Liver (tissue), 9 donors: ENCODE measurements around the gene LRRC53. TPM values are rescaled to one million over a fixed set of nuclear protein-coding genes. Genes with fewer than 3 reads are reported as not detected.

Source experiments
- DNase-seq: peaks from one replicate; pipeline ENCODE4 v3.0.0-alpha.2; 2017; ENCODE audit warnings: low spot score
- H3K27ac ChIP-seq, 2 donors: one replicate each; pipeline ENCODE4 v1.7.0; 2013; ENCODE audit warnings: inconsistent platforms in 2 of 2, low read length in 2 of 2, control low read depth in 1 of 2, low read depth in 1 of 2, mild to moderate bottlenecking in 1 of 2
- H3K27me3 ChIP-seq, 4 donors: one replicate each; pipeline versions ENCODE4 v1.6.1 to v1.7.0; 2013; ENCODE audit warnings: low read length in 3 of 4, inconsistent platforms in 1 of 4, mild to moderate bottlenecking in 1 of 4, moderate library complexity in 1 of 4; ENCODE audit not compliant: control insufficient read depth in 4 of 4, insufficient read depth in 4 of 4
- H3K36me3 ChIP-seq, 4 donors: one replicate each; pipeline versions ENCODE4 v1.6.1 to v1.7.0; 2013; ENCODE audit warnings: low read length in 3 of 4, mild to moderate bottlenecking in 3 of 4, low read depth in 1 of 4, moderate library complexity in 1 of 4; ENCODE audit not compliant: control insufficient read depth in 4 of 4, insufficient read depth in 3 of 4
- H3K4me1 ChIP-seq, 4 donors: one replicate each; pipeline versions ENCODE4 v1.6.1 to v1.7.0; 2013; ENCODE audit warnings: low read length in 3 of 4, mild to moderate bottlenecking in 3 of 4, moderate library complexity in 1 of 4; ENCODE audit not compliant: control insufficient read depth in 4 of 4, insufficient read depth in 4 of 4
- H3K4me3 ChIP-seq, 3 donors: one replicate each; pipeline versions ENCODE4 v1.6.1 to v1.7.0; 2013; ENCODE audit warnings: low read length in 3 of 3, control low read depth in 1 of 3, low read depth in 1 of 3, mild to moderate bottlenecking in 1 of 3
- H3K9ac ChIP-seq, 2 donors: one replicate each; pipeline ENCODE4 v1.7.0; 2013; ENCODE audit warnings: low read length in 2 of 2, mild to moderate bottlenecking in 2 of 2, moderate library complexity in 2 of 2, control low read depth in 1 of 2, low read depth in 1 of 2
- H3K9me3 ChIP-seq, 4 donors: one replicate each; pipeline versions ENCODE4 v1.6.1 to v1.7.0; 2013; ENCODE audit warnings: low read length in 3 of 4; ENCODE audit not compliant: control insufficient read depth in 4 of 4
- ATF3 ChIP-seq: IDR thresholded peaks from 2 replicates; pipeline ENCODE4 v1.6.1; 2016; ENCODE audit warnings: antibody characterized with exemption
- CTCF ChIP-seq: fragments of 150-350 bp; IDR thresholded peaks from 2 replicates; pipeline ENCODE4 v1.5.1; 2017; ENCODE audit warnings: improper control_type of control experiment, low read depth, low read length; ENCODE audit not compliant: missing input control
- EGR1 ChIP-seq, 2 donors: IDR thresholded peaks; 2 replicates each; pipeline ENCODE4 v1.6.1; 2016 to 2018; ENCODE audit warnings: antibody characterized with exemption in 2 of 2, low read depth in 2 of 2
- FOXA1 ChIP-seq: IDR thresholded peaks from 2 replicates; pipeline ENCODE4 v1.6.1; 2016; ENCODE audit warnings: antibody characterized with exemption
- FOXA2 ChIP-seq: IDR thresholded peaks from 2 replicates; pipeline ENCODE4 v1.6.1; 2016; ENCODE audit warnings: antibody characterized with exemption
- GABPA ChIP-seq, 2 donors: IDR thresholded peaks in 1 of 2; conservative IDR thresholded peaks in 1 of 2; 2 replicates each; pipeline ENCODE4 v1.6.1; 2016; ENCODE audit warnings: antibody characterized with exemption in 2 of 2, mild to moderate bottlenecking in 1 of 2, moderate library complexity in 1 of 2
- HNF4A ChIP-seq, 2 donors: conservative IDR thresholded peaks; 2 replicates each; pipeline ENCODE4 v1.6.1; 2016; ENCODE audit warnings: antibody characterized with exemption in 2 of 2, mild to moderate bottlenecking in 2 of 2
- HNF4G ChIP-seq: IDR thresholded peaks from 2 replicates; pipeline ENCODE4 v1.6.1; 2016; ENCODE audit warnings: antibody characterized with exemption
- JUND ChIP-seq, 2 donors: IDR thresholded peaks; 2 replicates each; pipeline ENCODE4 v1.6.1; 2016; ENCODE audit warnings: antibody characterized with exemption in 2 of 2
- NR2F2 ChIP-seq: IDR thresholded peaks from 2 replicates; pipeline ENCODE4 v1.6.1; 2016; ENCODE audit warnings: antibody characterized with exemption
- RAD21 ChIP-seq, 2 donors: IDR thresholded peaks; 2 replicates each; pipeline ENCODE4 v1.6.1; 2016; ENCODE audit warnings: antibody characterized with exemption in 2 of 2, mild to moderate bottlenecking in 2 of 2
- RXRA ChIP-seq, 2 donors: IDR thresholded peaks; 2 replicates each; pipeline ENCODE4 v1.6.1; 2017 to 2018; ENCODE audit warnings: antibody characterized with exemption in 2 of 2, mild to moderate bottlenecking in 1 of 2
- SP1 ChIP-seq: IDR thresholded peaks from 2 replicates; pipeline ENCODE4 v1.6.1; 2018; ENCODE audit warnings: antibody characterized with exemption, mild to moderate bottlenecking
- TAF1 ChIP-seq: conservative IDR thresholded peaks from 2 replicates; pipeline ENCODE4 v1.6.1; 2016; ENCODE audit warnings: antibody characterized with exemption, mild to moderate bottlenecking
- YY1 ChIP-seq: IDR thresholded peaks from 2 replicates; pipeline ENCODE4 v1.6.1; 2016; ENCODE audit warnings: antibody characterized with exemption, mild to moderate bottlenecking
- WGBS: extraction: QIAGEN DNeasy Blood & Tissue Kit; methylation state at CpG from one replicate; pipeline ENCODE4 v1.1.7; 2013; 5-methylcytosine and 5-hydroxymethylcytosine counted together
- polyA plus RNA-seq, 2 donors: library from polyadenylated mRNA; stranded (reverse) in 1 of 2; unstranded in 1 of 2; fragments of 200-250 nt in 1 of 2; fragments of >200 nt in 1 of 2; fragmentation: Nextera tagmentation in 1 of 2; extraction: Ambion mirVana in 1 of 2; gene quantifications; one replicate each; pipeline versions ENCODE4 v1.2.1 to v1.2.3, GENCODE V29; 2013 to 2015
- total RNA-seq, 2 donors: library from RNA; depleted of rRNA; stranded (reverse); fragments of >200 nt; gene quantifications; one replicate each; pipeline ENCODE4 v1.2.3, GENCODE V29; 2014
- TF ChIP-seq, protein P1 (sequence below): IDR thresholded peaks from 2 replicates; pipeline ENCODE4 v1.6.1; 2016; ENCODE audit warnings: antibody characterized with exemption
- TF ChIP-seq, protein P2 (sequence below): IDR thresholded peaks from 2 replicates; pipeline ENCODE4 v1.6.1; 2016; ENCODE audit warnings: antibody characterized with exemption, mild to moderate bottlenecking
- donor health status: healthy.
- donor health status: healthy.
- donor health status: healthy.
- donor health status: healthy.
- donor health status: healthy.

The LRRC53 gene
- total and polyA plus RNA-seq, 4 donors, result not detected

GRCh38 chr1:74485622-74486021, 26.8 kb downstream of the LRRC53 start (continued):
- TF ChIP-seq CTCF (no peak), HNF4G (no peak), JUND (IDR thresholded peaks at IDR 0.05) (no peak)

- TF ChIP-seq EGR1 (IDR thresholded peaks at IDR 0.05; ENCODE audit: low read depth in 2 of 2) (no peak), RAD21 (IDR thresholded peaks at IDR 0.05) (no peak), SP1 (no peak), RXRA (IDR thresholded peaks at IDR 0.05) (no peak), ATF3 (no peak), FOXA1 (no peak), CTCF (no peak), HNF4A (conservative IDR thresholded peaks at IDR 0.05) (no peak), NR2F2 (no peak), HNF4G (no peak), TAF1 (no peak), YY1 (no peak), FOXA2 (no peak), GABPA (IDR thresholded peaks at IDR 0.05 in 1 of 2, conservative IDR thresholded peaks at IDR 0.05 in 1 of 2) (no peak)
- TF ChIP-seq, protein P1, sequence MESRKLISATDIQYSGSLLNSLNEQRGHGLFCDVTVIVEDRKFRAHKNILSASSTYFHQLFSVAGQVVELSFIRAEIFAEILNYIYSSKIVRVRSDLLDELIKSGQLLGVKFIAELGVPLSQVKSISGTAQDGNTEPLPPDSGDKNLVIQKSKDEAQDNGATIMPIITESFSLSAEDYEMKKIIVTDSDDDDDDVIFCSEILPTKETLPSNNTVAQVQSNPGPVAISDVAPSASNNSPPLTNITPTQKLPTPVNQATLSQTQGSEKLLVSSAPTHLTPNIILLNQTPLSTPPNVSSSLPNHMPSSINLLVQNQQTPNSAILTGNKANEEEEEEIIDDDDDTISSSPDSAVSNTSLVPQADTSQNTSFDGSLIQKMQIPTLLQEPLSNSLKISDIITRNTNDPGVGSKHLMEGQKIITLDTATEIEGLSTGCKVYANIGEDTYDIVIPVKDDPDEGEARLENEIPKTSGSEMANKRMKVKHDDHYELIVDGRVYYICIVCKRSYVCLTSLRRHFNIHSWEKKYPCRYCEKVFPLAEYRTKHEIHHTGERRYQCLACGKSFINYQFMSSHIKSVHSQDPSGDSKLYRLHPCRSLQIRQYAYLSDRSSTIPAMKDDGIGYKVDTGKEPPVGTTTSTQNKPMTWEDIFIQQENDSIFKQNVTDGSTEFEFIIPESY, result no peak
- TF ChIP-seq, protein P2, sequence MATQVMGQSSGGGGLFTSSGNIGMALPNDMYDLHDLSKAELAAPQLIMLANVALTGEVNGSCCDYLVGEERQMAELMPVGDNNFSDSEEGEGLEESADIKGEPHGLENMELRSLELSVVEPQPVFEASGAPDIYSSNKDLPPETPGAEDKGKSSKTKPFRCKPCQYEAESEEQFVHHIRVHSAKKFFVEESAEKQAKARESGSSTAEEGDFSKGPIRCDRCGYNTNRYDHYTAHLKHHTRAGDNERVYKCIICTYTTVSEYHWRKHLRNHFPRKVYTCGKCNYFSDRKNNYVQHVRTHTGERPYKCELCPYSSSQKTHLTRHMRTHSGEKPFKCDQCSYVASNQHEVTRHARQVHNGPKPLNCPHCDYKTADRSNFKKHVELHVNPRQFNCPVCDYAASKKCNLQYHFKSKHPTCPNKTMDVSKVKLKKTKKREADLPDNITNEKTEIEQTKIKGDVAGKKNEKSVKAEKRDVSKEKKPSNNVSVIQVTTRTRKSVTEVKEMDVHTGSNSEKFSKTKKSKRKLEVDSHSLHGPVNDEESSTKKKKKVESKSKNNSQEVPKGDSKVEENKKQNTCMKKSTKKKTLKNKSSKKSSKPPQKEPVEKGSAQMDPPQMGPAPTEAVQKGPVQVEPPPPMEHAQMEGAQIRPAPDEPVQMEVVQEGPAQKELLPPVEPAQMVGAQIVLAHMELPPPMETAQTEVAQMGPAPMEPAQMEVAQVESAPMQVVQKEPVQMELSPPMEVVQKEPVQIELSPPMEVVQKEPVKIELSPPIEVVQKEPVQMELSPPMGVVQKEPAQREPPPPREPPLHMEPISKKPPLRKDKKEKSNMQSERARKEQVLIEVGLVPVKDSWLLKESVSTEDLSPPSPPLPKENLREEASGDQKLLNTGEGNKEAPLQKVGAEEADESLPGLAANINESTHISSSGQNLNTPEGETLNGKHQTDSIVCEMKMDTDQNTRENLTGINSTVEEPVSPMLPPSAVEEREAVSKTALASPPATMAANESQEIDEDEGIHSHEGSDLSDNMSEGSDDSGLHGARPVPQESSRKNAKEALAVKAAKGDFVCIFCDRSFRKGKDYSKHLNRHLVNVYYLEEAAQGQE, result no peak
- DNase-seq, result no peak
- Histone ChIP-seq H3K4me3 (no peak overlapping the region), H3K4me1 (no peaks in the 10 kb centered on the region), H3K9me3 (no peaks in the 10 kb centered on the region), H3K36me3 (no peaks in the 10 kb centered on the region), H3K27ac (no peak overlapping the region), H3K27me3 (no peaks in the 10 kb centered on the region), H3K9ac (no peak overlapping the region)
- WGBS, result 83% methylated on average over 3 of the region's 3 CpGs
These were observed 30.8 kb downstream of the LRRC53 start for GRCh38 chr1:74481607-74482006.
